HG03108 (cell line): ENCODE data around the gene LAMC3.

Source experiments
- ATAC-seq: cut with Tn5 transposase; IDR thresholded peaks from one replicate; pipeline ENCODE4 v1.9.1; 2021; ENCODE audit warnings: moderate library complexity; ENCODE audit not compliant: unreplicated experiment

LAMC3 gene

GRCh38 chr9:131010482-131011273 is 1.7 kb downstream of the LAMC3 start:
- no peak for ATAC-seq

DNA sequence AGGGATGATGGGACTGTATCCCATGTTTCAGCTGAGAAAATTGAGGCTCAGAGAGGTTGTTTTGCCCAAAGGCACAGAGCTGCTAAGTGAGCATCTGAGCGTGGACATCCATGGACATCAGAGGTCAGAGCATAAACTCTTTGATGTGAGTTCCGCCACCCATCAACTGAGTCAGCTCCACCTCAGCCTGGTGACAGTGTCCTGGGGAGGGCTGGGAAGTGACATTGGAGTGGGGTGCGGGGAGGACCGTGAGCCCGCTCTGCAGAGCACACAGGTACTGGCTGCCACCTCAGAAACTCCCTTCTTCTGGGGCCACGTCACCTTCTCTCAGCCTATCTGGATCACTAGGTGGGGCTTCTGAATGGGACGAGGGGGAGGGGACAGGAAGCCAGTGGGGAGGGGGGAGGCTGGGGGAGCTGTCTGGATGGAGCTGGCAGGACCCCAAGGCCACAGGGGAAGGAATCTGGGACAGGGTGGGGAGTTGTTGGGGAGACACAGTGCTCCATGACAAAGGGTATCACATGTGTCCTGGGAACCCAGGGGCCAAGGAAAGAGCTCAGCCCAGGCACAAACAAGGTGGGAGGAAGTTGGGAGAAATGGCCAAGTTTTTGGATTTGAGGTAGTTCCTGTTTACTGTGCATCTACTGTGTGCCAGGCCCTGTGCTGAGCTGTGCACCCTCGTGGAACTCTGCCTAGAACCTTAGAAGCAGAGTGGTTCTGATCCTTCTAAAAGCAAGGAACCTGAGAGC is 2.5 kb downstream of the LAMC3 start:
- no peak for ATAC-seq

DNA sequence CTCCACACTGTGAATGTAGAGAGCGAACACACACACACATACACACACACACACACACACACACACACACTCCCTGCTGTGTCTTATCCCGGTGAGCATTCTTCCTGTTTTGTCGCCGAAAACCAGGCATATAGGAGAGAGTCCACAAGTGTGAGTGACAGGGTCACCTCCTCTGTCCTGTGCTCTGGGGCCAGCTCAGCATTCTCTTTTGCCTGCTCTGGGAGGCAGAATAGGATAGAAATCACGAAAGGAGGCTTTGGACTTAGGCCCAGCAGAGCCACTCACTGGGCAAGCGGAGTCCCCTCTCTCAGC is 3.0 kb downstream of the LAMC3 start:
- no peak for ATAC-seq

DNA sequence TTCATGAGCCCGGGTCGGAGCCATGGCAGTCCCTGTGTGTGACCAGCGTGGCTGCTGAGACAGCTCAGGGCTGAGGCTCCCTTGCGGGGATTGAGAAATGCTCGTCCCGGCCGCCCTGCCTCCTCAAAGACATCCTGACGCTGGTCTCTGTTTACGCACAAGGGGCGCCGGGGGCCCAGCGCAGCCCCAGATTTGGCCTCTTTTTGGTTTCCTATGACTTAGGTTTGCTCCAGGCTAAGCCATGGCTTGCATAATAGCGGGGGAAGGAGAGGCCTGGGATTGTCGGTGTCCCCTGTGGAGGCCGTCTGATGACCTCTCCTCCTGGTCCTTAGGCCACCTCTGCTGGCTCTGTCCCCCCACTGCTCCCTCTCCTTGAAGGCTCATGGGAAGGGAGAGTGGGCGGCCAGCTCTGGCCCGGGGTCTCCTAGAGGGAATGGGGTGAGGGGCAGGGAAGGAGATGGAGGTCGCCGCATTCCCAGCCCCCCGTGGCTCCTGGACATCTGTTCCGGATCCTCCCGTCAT is 3.5 kb downstream of the LAMC3 start:
- no peak for ATAC-seq

DNA sequence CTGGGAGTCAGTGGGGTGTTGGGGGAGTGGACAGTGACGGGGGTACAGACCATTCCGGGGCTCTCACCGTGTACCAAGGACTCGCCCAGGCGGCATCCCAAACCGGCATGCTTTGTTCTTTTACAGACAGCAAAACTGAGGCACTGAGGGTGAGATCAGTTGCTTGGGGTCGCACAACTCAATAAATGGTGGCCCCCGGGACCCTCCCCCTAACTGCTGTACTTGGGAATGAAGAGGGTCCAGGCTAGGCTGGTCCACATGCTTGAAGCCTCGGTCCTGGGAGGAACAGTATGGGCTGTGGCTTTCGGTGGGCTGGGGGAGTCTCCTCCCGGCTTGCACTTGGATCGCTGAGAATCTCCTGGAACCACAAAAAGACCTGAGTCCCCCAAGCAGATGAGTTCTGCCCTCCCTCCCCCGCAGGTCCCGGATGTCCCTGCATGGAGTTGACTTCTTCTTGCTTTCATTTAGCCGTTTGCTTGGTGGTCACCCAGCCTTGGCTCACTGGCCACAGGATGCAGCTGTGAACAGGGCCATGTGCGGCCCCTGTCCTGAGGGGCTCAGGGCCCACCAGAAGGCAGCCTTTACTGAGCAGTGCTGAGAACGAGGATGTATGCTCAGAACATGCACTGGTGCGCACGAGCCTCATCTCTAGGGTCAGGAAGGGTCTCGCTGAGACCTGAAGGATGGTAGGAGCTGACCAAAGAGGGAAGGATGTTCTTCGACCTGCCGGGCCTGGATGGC is 4.2 kb downstream of the LAMC3 start:
- ATAC-seq: no peak

GRCh38 chr9:131013771-131014676 is 5.0 kb downstream of the LAMC3 start:
- ATAC-seq: no peak

- no peak for ATAC-seq
Measured at GRCh38 chr9:131015112-131015511, 6.1 kb downstream of the LAMC3 start.

DNA sequence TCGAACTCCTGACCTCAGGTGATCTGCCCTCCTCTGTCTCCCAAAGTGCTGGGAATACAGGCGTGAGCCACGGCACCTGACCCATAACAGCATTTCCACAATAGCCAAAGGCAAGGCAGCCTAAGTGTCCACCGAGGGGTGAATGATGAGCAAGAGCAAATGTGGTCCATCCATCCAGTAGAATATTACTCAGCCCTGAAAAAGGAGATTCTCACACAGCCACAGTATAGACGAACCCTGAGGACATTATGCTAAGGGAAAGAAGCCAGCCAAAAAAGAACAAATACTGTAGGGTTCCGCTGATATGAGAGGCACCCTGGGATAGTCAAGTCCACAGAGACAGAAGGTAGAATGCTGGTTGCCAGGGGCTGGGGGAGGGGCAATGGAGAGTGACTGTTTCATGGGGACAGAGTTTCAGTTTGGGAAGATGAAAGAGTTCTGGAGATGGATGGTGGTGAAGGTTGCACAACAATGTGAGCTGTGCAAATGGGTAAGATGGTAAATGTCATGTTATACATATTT is 7.0 kb downstream of the LAMC3 start:
- no peak for ATAC-seq

DNA sequence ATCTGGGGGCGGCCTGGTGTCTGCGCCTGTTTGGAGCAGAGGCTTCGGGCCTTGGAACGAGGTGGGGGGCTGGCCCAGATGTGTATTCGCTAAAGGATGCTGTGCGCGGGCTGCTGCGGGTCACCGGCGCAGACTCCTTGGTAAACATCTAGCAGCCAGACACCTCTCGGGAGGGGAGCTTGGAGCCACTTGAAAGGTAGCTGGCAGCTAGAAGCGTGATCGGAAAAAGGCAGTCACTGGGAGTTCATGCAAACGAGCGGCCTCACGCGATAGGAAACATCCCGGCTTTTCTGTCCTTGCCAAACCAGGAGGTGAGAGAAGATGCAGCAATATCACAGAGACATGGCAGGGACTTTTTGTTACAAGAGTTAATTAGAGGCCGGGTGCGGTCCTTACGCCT is 8.1 kb downstream of the LAMC3 start:
- ATAC-seq: no peak

DNA sequence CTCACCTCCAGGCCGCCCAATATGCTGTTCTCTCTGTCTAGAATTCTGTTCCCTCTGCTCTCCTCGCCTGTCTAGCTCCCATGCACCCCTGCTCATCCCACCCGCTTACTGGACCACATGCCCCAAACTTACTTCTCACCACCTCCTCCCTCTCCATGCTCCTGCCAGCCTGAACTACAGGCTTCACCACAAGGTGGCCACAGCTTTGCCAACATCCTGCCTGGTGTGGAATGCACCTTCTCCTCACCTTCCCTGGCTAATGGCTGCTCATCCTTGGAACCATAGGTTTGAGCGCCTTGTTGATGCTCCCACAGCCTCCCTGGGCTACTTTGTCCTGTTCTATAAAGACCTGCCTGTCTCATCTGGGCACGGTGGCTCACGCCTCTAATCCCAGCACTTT is 9.6 kb downstream of the LAMC3 start:
- no peak for ATAC-seq

GRCh38 chr9:131019388-131020239 is 10.6 kb downstream of the LAMC3 start:
- ATAC-seq: no peak

GRCh38 chr9:131020388-131020787 is 11.4 kb downstream of the LAMC3 start:
- ATAC-seq: no peak

- no peak for ATAC-seq
Measured at GRCh38 chr9:131020862-131021261, 11.9 kb downstream of the LAMC3 start.

DNA sequence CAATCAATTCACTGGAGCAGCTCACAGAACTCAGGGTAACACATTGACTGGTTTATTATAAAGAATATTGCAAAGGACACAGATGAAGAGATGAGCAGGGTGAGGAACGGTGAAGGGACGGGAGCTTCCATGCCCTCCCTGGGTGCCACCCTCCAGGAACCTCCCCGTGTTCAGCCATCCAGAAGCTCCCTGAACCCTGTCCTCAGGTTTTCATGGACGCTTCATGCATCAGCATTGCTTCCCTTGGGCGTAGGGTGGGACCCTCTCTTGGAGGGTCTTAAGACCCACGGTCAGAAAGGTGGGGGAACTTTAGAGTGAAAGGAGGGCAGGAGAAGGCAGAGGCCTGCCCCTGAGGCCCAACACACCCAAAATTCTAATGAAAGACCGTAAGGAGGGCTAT is 12.8 kb downstream of the LAMC3 start:
- no peak for ATAC-seq

GRCh38 chr9:131024978-131025868 is 16.2 kb downstream of the LAMC3 start:
- ATAC-seq: no peak

GRCh38 chr9:131025953-131026858 is 17.2 kb downstream of the LAMC3 start:
- ATAC-seq: no peak

DNA sequence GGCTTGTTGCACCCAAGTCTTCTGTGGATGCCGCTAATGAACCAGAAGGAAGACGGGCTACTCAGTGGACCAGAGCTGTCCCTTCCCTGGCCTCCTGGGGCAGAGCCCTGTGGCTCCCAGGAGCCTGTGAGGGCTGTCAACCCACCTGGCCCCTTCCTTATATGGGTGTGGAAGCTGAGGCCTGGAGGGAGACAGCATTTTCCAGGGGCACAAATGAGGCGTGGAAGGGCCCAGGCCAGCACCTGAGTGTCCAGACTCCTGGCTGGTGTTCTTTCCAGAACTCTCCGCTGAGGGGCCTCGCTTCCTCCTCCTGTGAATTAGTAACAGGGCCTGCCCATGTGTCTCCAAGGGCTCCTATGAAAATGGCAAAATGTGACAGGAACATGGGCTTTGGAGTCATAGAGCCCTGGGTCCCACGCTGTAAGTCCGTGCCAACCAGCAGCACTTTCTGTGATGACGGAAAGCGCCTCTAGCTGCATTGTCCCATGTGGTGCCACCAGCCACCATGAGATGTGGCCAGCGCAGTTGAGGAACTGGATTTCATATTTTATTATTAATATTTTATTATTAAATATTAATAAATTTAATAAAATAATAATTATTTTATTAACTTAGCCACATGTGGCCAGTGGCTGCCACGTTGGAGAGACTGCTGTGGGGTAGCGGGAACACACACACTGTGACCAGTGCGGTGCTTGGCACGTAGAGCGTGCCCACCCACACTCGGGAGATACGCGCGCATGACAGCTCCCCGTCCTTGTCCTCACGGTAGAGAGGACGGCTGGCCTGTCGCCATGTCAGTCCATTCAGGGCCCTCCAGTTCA is 18.3 kb downstream of the LAMC3 start:
- no peak for ATAC-seq
